Measurements from ENCODE around the gene PPT1.

PPT1 gene

GRCh38 chr1:40059338-40059959, 37.6 kb downstream of the PPT1 start:
- TF ChIP-seq, protein P1, sequence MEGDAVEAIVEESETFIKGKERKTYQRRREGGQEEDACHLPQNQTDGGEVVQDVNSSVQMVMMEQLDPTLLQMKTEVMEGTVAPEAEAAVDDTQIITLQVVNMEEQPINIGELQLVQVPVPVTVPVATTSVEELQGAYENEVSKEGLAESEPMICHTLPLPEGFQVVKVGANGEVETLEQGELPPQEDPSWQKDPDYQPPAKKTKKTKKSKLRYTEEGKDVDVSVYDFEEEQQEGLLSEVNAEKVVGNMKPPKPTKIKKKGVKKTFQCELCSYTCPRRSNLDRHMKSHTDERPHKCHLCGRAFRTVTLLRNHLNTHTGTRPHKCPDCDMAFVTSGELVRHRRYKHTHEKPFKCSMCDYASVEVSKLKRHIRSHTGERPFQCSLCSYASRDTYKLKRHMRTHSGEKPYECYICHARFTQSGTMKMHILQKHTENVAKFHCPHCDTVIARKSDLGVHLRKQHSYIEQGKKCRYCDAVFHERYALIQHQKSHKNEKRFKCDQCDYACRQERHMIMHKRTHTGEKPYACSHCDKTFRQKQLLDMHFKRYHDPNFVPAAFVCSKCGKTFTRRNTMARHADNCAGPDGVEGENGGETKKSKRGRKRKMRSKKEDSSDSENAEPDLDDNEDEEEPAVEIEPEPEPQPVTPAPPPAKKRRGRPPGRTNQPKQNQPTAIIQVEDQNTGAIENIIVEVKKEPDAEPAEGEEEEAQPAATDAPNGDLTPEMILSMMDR (IDR thresholded peaks at IDR 0.05; ENCODE audit: low read depth, low read length): no peak
- no peak for DNase-seq (ENCODE audit: extremely low read depth, low read depth)

- TF ChIP-seq, protein P1 (IDR thresholded peaks at IDR 0.05; ENCODE audit: low read depth, low read length): no peak
Observed at GRCh38 chr1:40058453-40059337, 38.4 kb downstream of the PPT1 start.

DNA sequence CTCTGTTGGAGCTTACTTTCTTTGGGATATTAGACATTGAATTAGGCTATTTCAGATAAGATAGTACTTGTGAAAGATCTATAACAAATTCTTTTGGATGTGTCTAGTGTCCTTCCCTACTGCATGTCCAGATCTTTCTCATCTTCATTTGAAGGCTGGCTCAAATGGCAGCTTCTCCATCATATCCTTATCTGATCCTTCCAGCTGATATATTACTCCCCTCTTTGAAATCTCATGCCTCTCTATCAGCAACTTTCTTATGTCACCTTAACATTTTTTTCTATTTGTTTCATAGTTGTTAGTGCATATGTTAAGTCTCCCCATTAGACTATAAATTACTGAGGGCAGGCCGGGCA, 39.0 kb downstream of the PPT1 start:
- no peak for DNase-seq (ENCODE audit: extremely low read depth, low read depth)
- TF ChIP-seq, protein P1 (IDR thresholded peaks at IDR 0.05; ENCODE audit: low read depth, low read length): no peak

More at GRCh38 chr1:40058453-40059337, 38.4 kb downstream of the PPT1 start:
- no peak for DNase-seq (ENCODE audit: extremely low read depth, low read depth)

DNA sequence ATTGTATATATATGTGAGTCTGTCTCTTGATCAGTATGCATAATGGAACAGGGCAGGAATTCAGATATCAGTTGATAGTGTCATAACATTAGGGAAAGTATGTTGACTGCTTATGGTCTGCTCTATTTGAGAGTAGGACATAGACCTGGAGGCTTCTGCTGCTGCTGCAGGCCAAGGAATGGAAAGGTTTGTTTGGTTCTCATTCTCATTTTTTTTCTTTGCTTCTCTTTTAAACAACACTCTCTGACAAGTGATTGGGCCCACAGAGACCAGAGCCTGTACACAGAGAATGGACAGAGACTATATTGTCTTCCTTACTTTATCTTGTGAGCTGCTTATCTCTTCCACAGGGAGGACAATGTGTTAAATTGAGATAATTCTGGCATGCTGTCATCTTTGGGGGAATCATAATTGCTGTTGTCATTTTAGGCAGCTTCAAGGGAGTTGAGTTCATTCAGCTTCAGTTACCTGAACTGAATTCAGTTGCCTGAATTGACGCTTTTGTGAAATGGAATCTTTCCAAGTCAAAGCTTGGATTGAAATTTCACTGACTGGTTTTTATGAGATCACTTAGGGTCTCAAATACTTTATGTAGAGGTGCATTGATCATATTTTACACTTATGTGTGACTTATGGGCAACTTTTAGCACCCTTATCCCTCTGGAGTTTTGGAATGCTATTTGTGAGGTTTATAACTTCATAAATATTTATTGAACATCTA, 39.6 kb downstream of the PPT1 start:
- TF ChIP-seq, protein P1 (IDR thresholded peaks at IDR 0.05; ENCODE audit: low read depth, low read length): no peak
- no peak for DNase-seq (ENCODE audit: extremely low read depth, low read depth)

DNA sequence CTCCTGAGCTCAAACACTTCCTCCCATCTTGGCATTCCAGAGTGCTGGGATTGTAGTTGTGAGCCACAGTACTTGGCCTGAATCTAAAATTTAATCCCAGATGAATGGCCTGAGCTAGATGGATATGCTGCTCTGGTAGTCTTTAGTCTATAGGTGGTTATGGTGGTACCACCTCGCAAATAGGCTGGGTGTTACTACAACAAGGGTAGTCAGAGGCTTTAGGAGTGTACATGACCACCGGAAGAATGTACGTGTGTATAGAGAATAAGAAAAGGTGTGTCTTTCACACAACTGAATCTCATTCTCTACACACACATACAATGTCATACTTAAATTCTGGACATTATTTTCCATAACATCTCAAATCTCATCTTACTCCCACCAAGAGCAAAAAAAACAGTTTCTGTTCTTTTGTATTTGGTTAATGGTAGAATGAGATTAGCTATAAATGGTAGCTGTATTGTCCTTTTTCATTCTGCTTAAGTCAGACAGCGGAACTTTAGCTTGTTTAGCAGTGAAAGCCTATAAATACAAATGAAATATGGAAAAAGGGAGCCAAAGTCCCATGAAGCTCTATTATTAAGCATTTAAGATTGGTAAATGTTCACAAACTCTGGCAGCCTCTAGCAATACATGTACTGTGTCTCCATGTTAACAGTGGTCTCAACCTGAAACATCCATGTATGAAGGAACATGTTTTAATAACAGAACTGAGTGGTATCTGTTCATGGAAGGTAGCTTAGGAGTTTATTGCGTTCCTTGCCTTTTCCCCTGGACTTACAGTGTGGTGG, 40.3 kb downstream of the PPT1 start:
- TF ChIP-seq, protein P1 (IDR thresholded peaks at IDR 0.05; ENCODE audit: low read depth, low read length): no peak

DNA sequence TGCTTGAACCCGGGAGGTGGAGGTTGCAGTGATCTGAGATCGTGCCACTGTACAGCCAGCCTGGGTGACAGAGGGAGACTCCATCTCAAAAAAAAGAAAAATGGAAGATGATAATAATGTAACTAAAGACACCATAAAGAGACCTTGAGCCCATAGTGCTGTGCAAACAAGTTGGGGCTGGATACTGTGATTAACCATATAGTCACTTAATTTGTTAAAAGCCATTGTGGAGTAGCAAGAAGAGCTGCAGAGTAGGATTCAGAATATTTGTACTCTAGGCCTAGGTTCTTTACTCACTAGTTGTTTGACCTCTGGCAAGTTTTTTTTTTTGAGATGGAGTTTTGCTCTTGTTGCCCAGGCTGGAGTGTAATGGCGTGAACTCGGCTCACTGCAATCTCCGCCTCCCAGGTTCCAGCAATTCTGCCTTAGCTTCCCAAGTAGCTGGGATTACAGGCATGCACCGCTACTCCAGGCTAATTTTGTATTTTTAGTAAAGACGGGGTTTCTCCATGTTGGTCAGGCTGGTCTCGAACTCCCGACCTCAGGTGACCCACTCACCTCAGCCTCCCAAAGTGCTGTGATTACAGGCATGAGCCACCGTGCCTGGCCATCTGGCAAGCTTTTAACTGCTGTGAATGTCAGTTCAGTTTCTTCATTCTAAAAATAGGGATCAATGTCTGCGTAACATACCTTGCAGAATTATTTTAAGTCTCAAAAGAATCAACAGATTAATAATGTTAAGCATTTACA, 43.7 kb downstream of the PPT1 start:
- TF ChIP-seq, protein P1 (IDR thresholded peaks at IDR 0.05; ENCODE audit: low read depth, low read length): no peak
- no peak for DNase-seq (ENCODE audit: extremely low read depth, low read depth)

More for the DNA sequence above, 40.3 kb downstream of the PPT1 start:
- DNase-seq (ENCODE audit: extremely low read depth, low read depth): no peak

Measured in AG09319 (cell line).